HG03135 (cell line): Measurements from ENCODE around the gene PAX5.
A peak's percentile ranks its signal among the peaks of the same experiment; 100 is the strongest.
"Not testable (repeated sequence)": the region's sequence is repeated elsewhere in the genome, so short reads cannot be mapped to it uniquely, and the experiment has no call there.

Experiments
- ATAC-seq: cut with Tn5 transposase; IDR thresholded peaks from one replicate; pipeline ENCODE4 v1.9.1; 2021; ENCODE audit warnings: mild to moderate bottlenecking, moderate library complexity; ENCODE audit not compliant: unreplicated experiment

The PAX5 gene

DNA sequence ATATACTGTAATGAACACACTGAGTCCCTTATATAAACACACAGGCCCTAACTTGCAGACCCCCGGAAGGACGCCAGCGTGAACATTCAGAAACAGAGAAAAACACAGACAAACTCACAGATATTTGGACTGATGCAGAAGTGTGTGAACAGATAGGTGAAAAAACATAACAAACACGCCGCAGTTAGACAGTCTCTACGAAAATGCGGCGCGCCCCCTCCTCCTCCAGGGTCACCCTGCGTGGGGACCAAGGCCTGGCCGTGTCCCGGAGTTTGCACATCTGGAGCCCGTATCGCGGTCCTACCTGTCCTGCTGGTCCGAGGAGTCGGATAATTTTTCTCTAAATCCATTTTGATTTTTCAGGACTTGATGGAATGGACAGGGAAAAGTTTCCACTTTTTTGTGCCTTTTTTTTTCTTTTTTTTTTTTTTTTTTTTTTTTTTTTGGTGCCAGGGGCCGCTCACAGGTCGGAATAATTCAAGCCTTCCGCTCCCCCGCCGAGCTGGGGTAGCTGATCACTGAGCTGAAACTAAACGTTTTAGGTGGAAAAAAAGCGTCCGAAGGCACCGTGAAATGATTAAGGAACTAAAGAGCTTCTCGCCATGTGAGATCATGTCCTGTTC lies at the start of gene PAX5:
Gene PAX5 (minus strand): TSS at position 587 of the 623 bp plus-strand sequence. CDS start 237 bp downstream, at position 350.
- ATAC-seq = no peak

DNA sequence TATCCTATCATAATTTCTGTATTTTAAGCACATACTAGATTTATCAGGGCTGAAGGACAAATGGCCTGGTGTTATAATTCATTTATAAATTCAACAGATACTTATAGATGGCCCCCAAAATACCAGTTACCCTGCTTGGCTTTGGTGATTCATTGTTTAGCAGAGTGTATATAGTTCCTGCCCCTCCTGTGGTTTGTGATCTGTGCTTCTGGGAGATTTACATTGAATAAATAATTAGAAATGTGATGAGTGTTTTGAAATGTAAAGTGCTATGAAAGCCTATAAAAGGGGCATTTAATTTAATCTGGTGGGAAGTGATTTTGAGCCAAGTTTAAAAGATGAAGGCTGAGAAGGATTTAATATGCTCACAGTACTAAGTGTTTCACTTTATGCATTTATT lies 49.6 kb upstream of the PAX5 start:
- ATAC-seq = no peak

DNA sequence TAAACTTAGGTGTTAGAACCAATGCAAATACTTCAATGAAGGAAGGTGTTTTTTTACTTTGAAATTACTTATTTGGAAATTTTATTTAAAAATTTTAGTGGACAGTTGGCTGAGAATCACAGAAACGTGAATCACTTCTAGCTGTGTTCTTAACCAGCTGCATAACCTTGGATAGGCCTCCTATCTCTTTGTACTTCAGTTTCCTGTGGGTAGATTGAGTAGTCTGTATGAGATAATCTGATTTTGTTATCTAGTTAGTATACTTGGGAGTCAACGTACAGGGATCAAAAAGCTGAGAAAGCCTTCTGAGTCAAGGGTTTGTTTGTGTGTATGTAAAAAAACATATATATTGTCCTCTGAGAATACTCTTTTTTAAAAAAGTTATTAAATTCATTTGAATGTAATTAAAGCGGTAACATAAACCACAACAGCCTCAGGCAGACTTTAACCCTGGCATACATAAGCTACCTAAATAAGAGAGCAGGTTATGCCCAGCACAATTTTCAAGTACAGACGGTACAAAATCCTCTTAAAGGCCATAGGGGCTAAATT lies 48.2 kb upstream of the PAX5 start:
- no peak for ATAC-seq

DNA sequence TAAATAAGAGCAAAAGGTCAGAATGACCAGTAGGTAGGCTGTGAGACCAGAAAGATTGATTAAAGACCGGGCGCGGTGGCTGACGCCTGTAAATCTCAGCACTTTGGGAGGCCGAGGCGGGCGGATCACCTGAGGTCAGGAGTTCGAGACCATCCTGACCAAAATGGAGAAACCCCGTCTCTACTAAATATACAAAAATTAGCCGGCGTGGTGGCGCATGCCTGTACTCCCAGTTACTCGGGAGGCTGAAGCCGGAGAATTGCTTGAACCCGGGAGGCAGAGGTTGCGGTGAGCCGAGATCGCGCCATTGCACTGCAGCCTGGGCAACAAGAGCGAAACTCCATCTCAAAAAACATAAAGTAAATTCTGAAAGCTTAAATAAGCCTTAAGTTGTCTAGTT lies 47.4 kb upstream of the PAX5 start:
- ATAC-seq = not testable (repeated sequence)

DNA sequence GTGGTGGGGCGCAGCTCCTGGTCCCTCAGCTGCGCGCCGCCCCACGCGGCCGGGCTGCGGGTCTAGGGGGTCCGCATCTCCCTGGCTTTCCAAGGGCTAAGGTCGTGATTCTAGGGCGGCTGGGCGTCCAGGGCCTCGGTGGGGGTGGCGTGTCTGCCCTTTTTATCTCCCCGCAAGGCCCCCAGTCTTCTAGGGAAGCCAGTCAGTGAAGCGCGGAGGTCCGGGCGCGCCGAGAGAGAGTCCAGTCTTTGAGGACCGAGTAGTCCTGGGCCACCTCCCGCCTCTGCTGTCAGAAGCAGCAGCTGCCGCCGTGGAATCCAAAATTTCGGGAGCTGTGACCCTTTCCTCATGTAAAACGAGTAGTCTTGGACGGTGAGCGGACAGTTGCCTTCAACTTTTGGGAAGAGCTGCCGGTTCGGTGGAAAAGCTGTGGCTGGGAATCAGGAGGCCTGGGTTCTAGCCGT lies 46.1 kb upstream of the PAX5 start:
- ATAC-seq = peak; percentile 11

DNA sequence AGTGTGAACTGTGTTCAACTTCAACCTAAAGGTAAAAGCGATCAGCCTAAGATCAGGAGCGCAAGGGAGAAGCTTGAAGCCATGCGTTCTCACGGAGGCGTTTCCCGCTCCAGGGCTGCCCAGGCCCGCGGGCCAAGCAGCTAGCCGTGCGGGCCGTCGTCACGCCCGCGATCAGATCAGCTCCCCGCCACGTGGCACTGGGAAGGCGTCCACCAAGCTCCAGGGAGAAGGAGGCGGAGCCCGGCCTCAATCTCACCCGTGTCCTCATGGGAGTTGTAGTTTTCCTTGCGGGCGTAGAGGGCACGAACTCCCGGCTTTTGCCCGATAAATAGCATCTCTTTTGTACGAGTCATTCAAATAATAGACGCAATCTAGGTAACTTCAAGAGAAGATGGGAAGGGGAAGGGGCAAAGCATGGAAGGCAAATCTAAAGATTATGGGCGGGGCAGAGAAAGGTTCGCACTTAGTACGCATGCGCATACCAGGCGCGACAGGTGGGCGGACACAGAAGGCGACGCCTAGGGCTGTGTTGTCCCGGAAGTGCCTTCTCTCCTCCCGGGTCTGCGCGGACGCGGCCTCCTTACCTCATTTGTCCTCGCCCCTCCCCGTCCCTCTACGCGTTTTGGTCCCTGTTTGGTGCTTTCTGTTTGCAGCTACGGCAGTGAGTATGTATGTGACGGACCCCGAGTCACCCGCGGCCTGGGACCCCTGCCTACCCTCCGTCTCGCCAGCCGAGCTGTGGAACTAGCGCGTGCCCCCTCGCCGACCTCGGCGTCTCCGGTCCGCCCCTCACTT lies 45.5 kb upstream of the PAX5 start:
- peak; percentile 91 for ATAC-seq

DNA sequence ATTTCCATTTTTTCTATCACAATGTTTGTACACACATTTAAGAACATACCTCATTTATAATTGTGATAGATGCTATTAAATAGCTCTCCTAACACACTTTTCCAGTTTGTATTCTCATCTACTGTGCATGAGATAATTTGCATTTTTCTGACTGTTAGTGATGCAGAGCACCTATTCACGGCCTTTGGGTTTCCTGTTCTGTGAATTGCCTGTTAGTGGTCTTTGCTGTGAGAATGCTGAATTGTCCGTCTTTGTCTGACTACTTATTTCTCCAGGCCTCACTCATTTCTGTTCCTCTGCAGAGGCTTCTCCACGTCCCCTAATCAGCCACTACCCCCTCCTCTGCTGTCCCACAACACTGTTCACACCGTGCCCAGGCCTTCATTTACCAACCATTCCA lies 40.7 kb upstream of the PAX5 start:
- ATAC-seq = not testable (repeated sequence)

DNA sequence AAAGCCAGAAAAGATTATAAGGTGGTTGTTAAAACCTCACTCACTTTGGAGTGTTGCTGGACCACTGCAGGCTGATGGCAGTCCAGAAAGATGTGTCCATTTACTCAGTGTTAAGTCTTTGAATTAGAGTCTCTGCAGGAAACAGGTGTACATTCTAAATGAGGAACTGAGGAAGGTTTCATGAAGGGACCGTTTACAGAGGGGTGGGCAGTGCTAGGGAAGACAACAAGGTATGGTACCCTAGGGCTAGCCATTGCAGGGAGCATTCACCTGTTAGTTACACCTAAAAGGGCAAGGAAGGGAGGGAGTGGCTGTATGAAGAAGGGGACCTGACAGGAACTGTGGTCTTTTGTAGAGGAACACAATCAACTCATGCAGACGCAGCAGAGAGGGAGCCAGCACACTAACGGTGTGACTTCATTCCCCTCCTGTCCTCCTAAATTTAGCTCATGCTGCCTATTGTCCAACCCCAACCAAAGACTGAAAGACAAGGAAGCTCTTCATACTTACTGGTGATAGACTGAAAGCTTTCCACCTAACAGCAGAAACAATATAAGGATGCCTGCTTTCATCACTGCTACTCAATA lies 32.2 kb upstream of the PAX5 start:
- peak; percentile 68 for ATAC-seq

DNA sequence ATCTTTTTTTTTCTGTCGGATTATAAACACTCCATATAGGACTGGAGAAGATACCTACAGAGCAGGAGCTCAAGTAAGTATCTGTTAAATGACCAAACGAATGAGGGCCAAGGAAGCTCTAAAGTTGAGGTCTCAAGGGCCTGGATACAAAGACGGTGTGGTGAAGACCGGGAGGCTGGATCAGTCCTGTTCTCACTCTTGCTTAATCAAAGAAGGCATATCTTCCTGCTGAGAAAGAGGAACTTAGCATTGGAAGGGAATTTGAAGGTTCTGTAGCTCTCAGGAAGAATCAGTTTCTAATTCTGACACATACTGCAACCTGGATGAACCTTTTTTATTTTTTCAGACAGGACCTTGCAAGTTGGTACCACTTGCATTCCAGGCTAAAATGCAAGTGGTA lies 28.3 kb upstream of the PAX5 start:
- ATAC-seq = no peak

DNA sequence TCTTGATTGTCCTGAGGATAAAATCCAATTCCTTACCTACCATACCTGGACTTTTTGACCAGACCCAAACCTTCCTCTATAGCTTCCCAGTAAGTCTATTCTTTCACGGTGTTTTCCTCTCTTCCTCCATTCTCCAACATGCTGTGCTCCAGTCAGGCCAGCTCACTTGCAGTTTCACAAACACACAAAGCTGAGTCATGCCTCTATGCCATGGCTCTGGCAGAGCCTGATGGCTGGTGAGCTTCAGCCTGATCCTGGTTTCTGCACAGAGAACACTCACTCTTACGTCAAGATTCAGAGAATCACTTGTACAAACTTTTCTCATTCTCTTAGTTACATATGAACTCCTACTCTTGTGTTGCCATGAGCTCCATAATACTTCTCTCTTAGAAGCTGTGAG lies 27.7 kb upstream of the PAX5 start:
- no peak for ATAC-seq

DNA sequence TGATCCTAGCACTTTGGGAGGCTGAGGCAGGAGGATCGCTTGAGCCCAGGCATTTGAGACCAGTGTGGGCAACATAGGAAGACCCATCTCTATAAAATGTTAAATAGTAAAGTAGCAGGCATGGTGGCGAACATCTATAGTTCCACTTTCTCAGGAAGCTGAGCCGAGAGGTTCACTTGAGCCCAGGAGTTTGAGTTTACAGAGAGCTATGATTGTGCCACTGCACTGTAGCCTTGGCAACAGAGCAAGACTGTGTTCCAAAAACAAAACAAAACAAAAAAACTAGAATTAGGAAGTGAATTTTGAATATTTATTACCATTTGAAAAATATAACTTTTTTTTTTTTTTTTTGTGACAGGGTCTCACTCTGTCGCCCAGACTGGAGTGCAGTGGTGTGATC lies 26.8 kb upstream of the PAX5 start:
- no peak for ATAC-seq

DNA sequence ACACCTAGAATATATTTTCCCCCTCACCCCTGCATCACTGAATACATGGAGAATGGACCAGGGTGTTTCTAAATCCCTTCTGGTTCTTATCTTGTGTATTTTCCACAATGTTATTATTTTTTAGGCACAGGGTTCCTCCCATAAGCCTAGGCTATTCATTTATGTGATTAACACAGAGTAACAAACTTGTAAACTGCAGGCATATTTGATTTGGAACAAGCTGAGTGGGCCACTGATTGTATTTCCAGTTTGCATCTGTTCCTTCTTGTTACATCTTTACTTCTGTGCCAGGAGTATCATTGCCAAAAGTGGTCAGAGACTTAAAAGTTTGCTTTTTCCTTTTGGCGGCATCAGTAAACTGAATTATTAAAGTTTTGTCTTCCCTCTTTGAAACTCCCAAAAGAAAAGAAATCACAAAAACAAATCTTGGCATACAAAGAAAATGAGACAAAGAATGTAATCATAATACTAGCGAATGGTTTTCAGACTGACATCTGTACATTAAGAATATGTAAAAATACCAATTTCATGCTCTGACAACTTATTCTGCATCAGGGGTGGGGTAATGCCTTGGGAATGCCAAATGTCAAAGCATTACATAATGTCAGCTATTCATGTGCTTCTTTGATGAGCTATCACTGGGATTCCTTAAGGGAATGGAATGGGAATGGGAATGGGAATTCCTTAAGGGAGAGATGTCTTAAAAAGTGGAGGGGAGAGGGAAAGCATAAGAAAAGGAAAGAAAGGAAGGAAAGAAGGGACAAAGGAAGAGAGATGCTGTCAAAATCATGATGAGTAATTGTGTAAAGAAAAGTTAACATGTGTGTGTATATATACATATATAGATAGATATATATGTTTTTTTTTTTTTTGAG lies 22.2 kb upstream of the PAX5 start:
- ATAC-seq = no peak

DNA sequence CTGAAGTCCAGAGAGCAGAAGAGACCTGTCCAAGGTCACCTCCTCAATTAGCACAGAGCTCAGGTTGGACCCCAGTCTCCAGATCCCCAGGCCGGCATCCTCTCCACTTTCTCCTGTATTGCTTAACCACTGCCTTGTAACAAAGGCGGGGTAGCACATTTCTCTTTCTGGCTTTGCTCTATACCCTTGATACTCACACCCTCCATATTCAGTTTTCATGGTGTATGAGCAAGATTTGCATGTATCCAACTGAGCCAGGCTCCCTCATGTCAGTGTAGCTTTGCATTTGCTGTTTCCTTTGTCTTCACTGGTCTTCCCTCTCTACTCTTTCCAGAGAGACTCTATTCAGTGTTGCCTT lies 20.3 kb upstream of the PAX5 start:
- not testable (repeated sequence) for ATAC-seq

DNA sequence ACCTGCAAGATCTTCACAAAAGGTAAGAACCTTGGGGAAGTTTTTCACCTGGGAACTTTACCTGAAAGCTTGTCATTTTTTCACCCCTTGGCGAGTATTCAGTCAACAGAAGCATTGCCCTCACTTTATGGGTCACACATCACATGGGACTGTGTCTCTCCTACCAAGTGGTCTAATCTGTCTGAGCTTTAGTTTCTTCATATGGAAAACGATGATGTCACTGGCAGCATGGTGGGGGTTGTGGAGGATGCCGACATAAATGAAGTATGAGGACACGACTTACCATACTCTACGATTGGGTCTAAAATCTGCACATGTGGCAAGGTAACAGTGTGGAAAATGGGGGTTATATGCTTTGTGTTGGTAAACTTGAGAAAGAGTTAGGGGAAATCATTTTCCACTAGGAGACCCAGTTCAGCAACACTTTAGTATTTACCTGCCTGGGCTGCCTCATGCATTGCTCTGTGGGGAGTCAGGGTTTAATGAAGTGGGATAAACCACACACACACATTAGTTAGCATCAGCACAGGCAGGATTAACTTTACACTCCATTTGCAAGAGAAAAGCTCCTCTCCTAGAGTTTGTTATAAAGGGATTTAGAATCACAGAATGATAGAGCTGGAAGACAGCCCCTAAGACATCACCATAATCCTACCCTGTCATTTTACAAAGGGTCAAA lies 19.8 kb upstream of the PAX5 start:
- no peak for ATAC-seq

DNA sequence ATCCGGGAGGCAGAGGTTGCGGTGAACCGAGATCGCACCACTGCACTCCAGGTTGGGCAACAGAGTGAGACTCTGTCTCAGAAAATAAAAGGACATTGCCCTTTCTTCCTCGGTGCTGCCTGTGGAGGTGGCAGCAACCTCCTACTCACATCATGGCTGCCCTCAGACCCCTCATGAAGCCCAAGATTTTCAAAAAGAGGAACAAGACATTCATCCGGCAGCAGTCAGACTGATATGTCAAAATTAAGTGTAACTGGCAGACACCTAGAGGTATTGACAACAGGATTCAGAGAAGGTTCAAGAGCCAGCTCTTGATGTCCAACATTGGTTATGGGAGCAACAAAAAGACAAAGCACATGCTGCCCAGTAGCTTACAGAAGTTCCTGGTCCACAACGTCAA lies 12.6 kb upstream of the PAX5 start:
- ATAC-seq = no peak

DNA sequence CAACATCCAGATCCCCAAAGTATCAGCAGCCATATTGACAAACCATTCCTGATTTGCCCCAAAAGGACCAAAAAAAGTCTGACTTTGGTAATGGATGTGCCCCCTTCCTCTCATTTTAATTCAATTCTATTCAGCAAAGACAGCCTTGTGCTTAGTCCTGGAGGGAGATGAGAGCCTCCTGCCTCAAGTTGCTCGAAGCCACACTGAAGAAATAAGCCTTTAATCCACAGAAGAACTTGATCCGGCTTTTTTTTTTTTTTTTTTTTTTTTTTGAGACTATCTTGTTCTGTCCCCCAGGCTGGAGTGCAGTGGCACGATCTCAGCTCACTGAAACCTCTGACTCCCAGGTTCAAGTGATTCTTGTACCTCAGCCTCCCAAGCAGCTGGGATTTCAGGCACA lies 8.4 kb upstream of the PAX5 start:
- no peak for ATAC-seq

DNA sequence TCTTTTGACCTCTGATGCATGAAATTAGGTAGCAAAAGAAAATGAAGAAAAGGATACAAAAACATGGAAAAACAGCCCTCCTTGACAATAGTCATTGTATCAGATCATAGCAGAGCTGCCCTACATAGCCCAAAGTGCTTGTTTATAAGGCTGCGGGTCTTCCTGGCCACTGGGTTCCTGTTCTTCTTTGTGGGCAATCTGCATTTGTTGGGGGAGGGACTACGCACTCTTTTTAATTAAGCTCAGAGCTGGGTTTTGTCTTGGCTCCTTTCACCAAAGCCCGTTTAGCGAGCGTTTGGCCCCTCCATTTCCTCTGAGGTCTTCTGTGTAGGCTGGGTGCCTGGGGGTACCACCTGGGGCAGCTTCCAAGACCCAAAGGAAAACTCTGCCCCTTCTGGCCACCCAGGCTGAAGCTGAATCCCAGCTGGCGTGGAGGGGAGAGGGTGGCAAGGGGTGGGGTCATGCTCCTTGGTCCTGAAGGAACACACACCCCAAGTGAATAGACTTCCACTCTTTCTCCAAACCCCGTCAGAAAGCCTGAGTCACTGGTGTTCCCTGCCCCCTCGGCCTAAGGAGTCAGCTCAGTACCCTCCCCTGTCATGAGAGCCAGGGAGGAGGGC lies 6.5 kb upstream of the PAX5 start:
- ATAC-seq = no peak

DNA sequence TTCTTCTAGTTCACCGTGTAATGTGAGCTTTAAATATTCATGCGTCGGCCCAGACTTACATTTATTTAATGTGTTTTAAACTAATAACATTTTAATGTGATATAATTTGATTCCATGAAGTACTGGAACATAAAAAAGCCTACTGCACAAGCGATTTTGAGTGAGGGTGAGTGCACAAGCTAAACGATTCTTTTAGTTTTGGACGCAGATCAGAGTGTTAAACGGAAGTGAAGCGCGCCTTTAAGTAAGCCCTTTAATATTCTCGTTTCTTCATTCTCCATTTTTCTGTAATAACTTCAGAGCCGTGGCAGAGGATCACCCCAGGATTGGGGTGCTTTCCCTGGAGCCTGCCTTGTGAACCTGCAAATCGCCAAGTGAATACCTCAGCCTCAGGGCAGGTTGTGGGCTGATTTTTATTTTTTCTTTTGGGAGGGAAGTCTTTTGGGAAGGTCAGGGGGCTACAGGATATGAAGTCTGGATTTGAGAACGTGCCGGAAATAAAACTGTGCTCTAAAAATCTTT lies 4.9 kb upstream of the PAX5 start:
- no peak for ATAC-seq

DNA sequence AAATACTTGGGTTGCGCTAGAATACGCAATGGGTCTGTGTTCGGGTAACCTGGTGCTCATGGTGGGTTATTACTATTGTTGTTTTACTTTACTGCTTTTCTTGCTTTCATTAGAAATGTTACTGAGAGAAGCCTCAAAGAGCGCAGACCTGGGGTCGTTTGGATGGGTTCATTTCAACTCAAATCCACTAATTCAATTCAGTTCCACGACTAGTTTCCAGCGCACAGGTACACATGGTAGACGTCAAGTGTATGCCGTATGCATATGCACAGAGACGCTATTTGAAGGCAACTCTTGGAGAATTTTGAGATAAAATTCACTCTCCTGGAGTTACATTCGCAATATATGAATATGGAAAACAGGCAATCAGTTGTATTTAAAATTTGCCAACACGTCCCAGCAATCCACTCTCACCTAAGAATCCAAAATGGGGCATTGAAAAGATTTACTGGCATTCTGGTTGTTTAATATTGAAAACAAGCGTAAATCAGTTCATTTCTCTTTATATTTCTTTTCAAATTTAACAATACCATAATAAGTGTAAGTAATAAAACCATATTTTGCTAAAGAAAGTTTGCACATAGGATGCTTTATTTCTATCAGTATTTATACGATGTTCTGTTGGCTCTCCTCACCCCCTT lies 4.4 kb upstream of the PAX5 start:
- ATAC-seq = no peak
